ENCODE results near the gene HOXB4.

The HOXB4 gene

DNA sequence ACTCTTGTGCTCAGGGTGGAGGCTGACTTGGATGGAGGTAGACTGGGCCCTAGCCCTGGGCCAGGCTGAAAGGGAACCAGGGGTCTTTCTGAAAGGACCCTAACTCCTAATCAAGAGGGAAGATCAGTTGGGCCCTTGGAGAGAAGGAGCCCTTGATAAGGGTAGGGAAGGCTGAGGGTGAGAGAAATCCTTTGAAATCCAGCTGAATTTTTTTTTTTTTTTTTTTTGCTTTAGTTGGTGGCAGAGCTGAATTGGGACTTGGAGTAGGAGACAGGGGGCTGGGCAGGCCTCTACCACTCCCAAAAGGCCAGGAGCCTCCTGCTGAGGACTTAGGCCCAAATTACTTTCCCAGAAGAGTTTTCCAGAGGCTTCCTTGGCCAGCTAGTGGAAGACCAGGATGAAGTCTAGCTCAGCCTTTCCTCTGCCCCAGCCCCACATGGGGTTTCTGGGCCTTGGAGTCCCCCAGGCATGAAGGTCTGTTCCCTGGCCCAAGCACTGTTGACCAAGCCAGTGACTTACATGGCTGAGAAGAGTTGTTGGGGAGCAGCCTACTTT, 12.5 kb upstream of the HOXB4 start:
- no peak for DNase-seq (ENCODE audit: low read depth in 1 of 2, low spot score in 1 of 2)

DNA sequence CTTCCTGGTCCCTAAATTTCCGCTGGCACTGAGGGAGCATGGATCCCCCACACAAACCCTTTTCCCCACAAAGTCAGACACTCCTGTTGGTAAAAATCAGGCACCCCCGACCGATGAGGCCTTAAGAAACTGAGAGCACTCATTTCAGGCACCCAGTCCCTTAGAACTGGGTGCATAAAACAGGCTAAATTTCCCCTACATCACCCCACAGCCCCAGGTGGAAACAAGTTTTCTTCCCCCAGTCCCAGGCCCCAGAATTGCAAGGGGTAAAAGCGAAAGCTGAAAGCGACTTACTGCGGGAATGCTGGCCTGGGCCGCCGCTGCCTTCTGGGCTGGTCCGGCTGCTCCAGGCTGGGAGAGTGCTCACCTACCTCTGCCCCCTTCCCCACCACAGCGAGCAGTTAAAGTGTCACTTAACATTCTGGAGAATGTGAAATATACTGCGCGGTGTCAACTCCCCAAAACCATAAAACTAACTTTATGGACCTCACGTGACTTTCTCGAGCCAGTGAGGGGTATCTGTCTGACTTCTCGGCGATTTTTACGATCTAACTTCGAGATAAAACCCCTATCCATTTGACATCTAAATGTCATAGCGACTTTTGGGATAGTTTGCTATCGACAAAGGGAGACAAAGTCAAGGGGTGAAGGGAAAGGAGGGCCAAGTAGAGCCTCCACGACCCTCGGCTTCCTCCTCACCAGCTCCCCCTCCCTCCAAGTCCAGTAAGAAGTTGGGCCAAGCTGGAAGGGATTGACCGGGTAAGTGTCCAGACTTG, 11.9 kb upstream of the HOXB4 start, which contains the start of gene HOXB3:
HOXB3 (minus strand) TSS at position 411 of the 776 bp plus-strand sequence. CDS start 37,767 bp downstream, outside the sequence.
- DNase-seq (ENCODE audit: low read depth in 1 of 2, low spot score in 1 of 2) = no peak

DNA sequence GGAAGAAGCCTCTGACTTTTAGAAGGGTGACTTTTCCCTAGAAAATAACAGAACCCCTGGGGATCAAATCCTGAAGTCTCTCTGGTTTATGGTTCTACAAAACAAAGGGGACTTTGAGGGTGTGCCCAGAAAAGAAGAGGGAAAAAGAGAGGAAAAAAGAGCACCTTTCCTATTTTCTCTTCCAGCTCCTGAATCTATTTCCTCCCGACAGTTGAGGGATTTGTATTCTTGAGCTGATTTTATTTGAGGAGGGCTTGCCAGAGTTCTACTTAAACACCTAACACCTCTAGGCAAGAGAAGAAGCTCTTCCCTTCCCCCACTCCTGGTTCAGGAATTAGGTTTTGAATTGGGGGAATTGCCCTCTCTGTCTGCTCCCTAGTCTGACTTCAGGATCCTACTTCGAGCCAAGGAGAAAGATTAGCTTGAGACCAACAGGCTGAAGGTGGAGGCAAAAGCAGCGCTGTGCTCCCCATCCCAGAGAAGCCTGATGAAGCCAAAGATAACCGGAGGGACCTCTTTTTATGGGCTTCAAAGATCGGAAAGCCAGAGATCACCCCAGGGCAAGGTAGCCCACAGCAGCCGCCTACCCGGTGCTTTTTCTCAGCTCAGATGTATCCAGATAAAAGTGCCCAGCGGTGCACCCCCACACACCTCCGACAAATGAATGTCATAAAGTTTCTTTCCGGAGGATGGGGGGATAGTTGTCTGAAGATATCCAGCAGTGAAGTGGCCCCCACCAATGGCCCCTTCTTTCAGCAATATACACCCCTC, 11.1 kb upstream of the HOXB4 start:
- no peak for DNase-seq (ENCODE audit: low read depth in 1 of 2, low spot score in 1 of 2)

DNA sequence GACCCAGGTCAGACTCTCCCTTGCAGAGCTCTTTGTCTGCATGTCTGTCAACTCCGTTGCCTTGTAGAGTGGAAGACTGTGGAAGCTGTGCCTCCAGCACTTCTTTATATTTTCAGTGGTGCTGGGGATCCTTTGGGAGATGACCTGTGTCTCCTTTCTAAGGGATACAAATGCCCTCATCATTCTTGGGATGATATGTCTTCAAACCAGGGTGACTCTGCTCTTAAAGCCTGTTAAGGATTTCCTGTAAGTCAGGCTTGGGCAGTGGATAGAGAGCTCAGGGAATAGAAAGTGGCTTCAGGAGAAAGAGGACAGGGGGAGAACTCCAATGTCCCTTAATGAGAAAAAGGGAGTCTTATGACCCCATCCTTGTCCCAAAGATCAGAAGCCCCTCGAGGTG, 10.4 kb upstream of the HOXB4 start:
- no peak for DNase-seq (ENCODE audit: low read depth in 1 of 2, low spot score in 1 of 2)

DNA sequence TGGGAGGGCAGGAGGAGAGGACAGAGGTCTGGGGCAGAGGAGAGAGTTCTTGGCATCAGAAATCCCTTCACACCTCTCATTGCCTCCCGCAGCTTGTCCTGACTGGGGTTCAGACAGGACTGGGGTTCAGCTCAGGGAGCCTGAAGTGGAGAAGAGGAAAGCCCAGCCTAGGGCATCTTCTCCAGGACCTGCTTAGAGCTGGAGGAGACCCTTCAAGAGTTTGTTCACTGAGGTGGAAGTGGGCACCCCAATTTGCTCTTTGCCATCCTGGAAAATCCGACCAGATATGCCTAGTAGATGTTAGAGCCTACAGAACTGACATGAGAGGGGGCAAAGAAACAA, 9.9 kb upstream of the HOXB4 start:
- no peak for DNase-seq (ENCODE audit: low read depth in 1 of 2, low spot score in 1 of 2)

DNA sequence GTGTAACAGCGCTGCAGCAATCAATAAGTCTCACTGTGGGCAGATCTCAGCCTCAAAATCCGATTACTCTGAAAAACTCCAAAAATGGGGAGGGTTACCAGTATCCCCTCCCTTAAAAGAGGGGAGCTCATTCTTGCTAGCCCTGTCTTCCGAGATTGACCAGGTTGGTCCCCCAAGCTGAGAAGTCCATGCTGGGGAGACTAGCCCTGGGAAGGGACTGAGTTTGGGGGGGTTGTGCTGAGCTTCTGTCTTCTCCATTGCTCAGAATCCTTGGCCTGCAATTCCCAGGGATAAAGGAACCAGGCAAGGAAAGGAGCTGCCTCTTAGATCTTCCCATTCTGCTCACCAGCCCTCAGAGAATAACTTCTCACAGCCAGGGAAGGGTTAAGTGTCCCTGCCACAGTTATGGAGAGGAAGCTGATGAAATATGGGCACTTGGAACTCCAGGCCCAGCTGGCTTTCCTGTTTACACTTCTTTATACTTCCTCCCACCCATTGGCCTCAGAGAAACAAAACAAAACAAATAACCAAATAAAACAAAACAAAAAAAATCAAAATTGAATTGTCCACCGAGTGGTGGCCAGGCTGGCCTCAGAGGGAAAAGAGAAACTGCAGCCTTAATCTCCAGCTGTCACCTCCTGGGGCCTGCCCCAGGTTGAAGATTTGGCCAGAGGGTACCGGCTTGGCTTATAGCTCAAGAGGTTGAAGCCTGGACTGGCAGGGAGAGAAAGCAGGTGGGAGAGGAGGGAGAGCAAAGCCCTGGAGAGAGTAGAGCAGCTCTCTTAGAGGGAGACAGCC, 9.3 kb upstream of the HOXB4 start:
- DNase-seq (ENCODE audit: low read depth in 1 of 2, low spot score in 1 of 2) = no peak

DNA sequence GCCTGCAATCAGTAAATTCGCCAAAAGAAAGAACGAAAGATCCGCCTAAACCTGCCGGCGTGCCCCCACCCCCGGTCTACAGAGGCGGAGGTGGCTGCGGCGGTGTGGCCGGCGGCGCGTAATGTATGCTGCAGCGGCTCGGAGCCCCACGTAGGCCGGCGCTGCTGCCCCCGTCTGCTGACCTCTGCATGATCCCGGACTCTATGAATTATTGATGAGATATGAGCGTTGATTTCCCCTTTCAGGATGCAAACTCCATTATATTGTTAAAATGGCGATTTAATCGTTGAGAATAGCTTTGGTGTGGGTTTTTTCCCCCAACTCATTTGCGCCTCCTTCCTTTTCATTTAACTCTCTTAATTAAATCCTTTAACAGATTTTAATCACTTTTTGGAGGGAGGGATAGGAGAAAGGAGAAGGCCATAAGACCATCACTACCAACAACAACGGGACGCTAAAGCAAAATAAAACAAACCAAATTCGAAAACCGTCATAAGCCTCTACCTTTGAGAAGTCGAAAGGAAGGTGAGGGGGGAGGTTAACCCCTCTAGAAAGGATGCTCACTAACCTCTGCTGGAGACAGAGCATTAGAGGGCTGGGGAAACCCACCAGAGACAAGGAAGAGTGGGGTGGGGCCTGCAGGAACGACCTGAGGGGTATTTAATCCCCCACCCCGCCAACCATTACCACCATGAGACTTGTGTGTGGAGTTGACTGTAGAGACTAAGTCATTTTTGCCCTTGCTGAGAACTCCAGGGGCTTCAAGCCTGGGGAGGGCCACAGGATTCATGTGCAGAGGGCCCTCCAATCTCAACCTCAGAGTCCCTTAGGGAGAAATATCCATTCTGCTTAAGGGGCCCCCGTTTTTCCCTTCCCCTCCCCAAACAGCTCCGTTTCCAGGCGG, 8.5 kb upstream of the HOXB4 start:
- no peak for DNase-seq (ENCODE audit: low read depth in 1 of 2, low spot score in 1 of 2)

DNA sequence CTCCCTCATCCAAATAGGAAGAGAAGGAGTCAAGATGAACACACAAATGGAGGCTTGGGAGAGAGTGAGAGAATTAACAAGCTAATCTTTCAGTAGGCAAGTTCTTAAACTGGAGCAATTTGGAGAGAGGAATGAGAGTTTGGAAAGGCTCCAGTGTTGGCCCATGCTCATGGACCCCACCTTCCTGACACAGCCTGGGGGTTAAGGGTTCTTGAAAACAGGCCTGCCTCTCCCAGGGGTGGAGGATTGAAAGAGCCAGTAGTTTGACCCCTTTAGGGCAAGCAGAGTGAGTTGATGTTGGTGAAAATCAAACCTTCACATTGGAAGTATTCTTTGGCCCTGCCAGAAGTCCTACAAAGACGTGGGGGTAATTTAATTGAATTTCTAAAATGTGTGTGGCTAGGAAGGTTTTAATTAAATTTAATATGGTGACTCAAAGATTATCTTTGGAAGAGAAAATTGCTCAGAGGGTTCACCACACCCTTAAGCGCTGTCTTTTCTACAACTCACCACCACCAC, 6.1 kb upstream of the HOXB4 start:
- no peak for DNase-seq (ENCODE audit: low read depth in 1 of 2, low spot score in 1 of 2)

DNA sequence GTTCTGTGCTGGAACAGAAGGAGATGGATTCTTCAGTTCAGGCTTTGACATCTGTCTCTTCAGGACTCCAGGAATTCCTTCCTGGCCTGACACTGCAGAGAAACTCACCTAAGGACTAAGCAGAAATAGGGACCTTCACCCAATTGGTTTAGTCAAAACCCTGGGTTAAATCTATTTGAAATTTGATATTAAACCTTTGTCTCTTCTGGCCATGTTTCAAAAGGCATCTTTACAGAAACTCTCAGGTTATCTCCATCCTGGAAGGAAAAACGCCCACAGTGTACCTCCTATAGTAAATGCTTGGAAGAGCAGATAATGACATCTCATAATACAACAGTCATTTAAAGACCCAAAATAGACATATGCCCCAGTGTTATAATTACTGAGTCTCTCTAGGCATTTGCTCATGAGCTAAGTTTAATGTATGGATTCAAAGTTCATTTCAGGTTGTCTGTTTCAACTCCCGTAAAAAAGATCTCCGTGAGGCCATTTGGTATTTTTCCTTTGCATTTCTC, 5.6 kb upstream of the HOXB4 start:
- DNase-seq (ENCODE audit: low read depth in 1 of 2, low spot score in 1 of 2) = no peak

DNA sequence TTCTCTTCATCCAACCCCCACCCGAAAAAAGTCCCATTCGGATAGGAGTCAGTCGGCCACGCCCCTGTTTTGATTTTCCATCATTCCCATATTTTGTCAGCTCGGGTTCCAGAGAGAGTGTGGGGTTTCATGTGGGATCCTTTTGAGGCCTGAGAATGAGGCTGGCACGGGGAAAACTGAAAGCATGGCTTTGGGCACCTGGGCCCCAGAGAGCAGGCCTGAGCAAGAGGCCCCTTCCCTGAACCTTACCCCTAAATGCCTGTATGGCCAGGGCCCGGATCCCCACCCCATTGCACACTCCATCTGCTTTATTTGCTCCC, 4.6 kb upstream of the HOXB4 start:
- no peak for DNase-seq (ENCODE audit: low read depth in 1 of 2, low spot score in 1 of 2)

DNA sequence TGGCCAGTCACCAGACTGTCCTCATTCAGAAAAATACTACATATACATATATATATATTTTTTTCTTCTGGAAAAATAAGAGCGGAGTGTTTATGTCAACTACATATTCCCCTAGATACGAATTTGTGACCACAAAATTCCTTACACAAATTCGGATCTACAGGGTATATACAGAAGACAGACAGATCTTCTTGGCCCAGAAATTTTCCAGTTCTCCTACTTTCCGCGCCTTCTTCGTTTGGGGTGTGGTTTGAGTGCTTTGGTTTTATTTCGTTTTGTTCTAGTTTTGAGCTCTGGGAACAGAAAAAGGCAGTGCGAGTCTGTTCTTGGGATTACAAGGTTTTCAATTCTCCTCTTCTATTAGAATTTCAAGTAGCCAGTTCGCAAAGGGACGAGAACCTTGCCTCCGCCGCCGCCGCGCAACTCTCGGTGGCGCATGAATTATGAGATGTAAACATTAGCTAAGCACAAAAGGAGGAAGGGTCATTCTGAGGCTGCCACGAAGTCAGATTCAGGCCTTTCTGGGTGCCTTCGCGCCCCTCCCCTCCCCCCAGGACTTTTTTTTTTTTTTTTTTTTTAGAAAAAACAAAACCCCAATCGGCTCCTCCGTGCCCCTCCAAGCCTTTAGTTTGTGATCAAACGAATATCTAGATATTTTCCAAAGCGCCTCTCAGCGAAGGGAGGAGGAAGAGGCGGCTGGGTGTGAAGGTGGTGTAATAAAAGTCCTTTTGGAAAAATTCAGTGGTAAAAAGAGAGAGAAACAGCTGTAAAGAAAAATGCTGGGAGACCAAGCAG, 1.8 kb upstream of the HOXB4 start:
- DNase-seq (ENCODE audit: low read depth in 1 of 2, low spot score in 1 of 2) = no peak

DNA sequence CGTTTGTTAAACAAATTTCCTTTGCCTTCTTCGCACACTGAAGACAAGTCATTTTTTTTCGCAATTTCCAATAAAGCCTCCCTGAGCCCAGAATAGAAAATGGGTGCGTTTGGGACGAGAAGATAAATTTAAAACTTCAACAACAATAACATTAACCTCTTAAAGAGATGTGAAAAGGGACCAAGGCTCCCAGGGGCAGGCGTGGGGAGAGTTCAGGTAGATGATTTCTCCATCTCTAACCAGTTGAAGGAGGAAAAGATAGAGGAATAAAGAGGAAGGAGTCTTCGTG, 1.3 kb upstream of the HOXB4 start:
- no peak for DNase-seq (ENCODE audit: low read depth in 1 of 2, low spot score in 1 of 2)

DNA sequence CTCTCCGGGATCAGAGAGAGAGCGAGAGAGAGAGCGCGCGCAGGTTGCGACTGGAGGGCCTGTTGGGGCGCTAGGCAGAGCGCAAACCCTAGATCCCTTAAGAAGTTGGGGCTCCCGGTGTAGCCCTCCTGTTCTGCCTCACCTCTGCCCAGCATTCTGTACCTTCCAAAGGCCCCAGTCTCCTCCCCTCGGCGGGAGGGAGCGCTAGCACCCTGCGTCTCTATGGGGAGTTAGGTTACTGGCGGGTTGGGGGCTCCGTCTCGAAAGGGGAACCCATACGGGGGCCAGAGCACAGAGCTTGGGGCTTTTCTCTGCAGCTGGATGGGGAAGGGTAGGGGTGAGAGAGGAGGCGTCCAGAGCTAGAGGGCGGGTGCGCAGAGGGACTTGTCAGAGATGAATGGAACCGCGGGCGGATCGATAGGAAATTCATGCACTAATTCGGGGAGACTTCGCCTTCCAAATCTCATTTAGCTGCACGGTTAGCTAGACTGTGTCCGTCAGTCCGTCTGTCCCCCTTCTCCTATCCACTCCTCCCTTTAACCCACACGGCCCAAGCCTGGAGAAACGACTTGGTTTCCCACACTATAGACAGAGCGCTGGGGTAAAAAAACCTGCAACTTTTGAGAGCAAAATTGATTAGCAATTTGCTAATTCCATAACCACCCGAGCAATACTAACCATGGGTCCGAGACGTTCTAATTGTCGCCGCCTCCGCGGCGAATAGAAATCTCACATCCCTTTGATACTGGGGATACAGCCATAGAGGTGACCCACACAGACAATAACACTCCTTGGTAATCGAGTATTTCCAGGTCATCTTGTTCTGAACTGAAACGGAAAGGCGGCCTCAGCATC, 693 bp upstream of the HOXB4 start:
- DNase-seq (ENCODE audit: low read depth in 1 of 2, low spot score in 1 of 2) = no peak

DNA sequence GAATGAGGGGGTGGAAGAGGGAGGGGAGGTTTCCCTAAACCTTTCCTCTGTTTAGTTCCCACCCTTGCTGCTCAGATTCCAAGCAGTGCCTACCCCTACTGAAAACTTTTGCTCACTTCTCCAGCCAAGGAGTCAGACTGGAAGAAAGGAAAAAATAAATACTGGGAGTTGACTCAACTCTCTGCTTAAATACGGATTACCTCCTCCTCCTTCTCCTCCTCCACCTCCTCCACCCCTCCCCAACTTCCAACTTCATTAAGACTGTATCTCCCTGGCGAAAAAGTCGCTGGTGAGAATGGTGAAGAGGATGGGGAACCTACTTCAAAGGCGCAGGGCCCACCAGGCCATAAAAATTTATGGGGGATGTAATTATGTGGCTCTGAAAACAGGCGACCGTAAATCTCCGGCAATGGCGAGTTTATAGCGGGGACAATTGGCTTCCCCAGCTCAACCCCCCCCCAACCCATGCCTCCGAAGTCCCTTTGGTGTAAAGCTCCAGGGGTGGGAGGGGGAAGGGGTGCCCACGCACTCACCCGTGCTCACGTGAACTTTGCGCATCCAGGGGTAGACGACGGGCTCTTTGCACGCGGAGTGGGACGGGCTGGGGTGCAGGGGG, 712 bp downstream of the HOXB4 start:
- no peak for DNase-seq (ENCODE audit: low read depth in 1 of 2, low spot score in 1 of 2)

DNA sequence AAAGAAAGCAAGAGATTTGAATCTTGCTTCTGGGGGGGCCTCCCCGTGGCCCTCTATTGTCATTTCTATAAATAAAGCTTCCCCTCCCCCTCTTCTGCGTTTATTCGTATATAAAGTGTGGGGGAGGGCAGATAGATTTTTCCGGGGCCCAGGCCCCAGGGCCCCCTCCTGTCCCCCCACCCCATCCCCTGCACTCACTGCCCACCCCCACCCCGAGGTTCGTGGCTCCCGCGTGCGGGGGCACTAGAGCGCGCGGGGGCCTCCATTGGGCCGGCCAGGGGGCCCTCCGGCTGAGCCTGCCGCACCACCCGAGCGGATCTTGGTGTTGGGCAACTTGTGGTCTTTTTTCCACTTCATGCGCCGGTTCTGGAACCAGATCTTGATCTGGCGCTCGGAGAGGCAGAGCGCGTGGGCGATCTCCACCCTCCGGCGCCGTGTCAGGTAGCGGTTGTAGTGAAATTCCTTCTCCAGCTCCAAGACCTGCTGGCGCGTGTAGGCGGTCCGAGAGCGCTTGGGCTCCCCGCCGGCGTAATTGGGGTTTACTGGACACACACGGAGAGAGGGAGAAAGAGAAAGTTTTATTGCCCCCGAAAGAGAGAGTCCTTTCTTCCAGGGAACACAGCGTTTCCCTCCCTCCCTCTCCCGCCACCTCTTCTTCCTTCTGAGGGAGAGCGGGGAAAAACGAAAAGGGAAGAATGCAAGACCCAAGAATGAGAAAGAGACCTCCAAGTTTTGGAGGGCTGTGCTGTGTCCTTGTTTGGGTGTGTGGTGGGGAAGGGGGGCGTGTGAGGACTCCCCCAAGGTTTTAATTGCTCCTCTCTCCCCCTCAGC, 1.5 kb downstream of the HOXB4 start:
- DNase-seq (ENCODE audit: low read depth in 1 of 2, low spot score in 1 of 2) = no peak

DNA sequence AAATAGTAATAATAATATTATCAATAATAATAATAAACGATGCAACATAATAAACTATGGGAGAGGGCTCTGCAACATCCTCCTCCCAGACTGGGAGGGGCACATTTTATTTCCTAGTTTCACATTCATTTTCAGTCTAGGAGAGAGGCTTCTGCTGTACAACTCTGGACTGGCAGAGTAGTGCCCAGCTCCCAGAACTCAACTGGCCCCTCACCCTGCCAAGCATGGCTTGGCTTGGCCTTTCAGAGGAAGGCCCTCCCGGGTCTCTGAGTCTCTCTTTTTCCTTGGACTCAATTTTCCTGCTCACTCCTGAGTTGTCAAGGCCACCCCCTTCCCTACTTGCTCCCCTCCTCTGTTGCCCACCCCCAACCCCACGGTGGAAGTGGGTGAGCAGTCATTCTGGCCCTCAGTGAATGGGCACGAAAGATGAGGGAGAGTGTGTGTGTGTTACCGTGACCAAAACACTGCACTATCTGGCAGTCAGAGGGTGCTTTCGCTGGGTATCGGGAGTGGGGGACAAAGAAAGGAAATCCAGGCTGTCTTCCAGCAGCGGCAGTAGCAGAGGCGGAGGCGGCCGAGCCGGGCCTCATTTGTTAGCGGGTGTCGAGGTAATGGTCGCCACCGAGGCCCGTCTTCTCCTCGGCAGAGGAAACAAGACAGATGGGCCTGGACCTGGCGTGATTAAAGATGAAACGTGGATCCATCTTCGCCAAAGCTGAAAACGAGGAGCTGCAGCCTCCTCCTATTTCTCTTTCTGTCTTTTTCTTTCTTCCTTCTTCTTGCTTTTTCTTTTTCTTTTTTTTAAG, 2.3 kb downstream of the HOXB4 start:
- DNase-seq (ENCODE audit: low read depth in 1 of 2, low spot score in 1 of 2) = no peak

Data from activated CD4-positive, alpha-beta T cell treated with anti-CD3 and anti-CD28 coated beads, Interleukin-2, amount 50 U/mL, for 24 hours (primary cell).